ENCODE measurements around the gene CAMTA1.

DNA sequence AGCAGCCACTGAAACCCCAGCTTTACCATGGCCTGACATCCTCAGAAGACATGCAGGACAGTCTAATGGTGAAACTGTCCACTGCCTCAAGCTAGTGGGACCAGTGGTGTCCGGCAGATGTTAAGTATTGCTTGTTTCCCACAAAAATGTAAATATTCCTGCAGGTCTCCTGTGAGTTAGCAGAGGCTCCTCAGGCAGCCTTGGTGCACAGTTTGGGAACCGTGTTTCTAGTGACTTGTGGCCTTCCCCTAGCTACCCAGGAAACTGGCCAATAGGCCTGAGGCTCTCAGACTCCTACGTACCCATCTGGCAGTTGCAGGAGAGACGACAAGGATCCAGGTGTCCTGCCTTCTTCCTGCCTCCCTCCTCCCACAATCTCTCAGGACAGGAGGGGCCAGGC, 142.4 kb downstream of the CAMTA1 start:
- TF ChIP-seq POLR2A (IDR thresholded peaks at IDR 0.05): no peak
- TF ChIP-seq, protein P1, sequence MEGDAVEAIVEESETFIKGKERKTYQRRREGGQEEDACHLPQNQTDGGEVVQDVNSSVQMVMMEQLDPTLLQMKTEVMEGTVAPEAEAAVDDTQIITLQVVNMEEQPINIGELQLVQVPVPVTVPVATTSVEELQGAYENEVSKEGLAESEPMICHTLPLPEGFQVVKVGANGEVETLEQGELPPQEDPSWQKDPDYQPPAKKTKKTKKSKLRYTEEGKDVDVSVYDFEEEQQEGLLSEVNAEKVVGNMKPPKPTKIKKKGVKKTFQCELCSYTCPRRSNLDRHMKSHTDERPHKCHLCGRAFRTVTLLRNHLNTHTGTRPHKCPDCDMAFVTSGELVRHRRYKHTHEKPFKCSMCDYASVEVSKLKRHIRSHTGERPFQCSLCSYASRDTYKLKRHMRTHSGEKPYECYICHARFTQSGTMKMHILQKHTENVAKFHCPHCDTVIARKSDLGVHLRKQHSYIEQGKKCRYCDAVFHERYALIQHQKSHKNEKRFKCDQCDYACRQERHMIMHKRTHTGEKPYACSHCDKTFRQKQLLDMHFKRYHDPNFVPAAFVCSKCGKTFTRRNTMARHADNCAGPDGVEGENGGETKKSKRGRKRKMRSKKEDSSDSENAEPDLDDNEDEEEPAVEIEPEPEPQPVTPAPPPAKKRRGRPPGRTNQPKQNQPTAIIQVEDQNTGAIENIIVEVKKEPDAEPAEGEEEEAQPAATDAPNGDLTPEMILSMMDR (IDR thresholded peaks at IDR 0.05): no peak
- TF ChIP-seq POLR2AphosphoS5 (IDR thresholded peaks at IDR 0.05; ENCODE audit: insufficient read depth in 1 of 2, low read depth in 1 of 2): no peak
